Measurements from ENCODE around the gene OPN3. TPM values are rescaled to one million over a fixed set of nuclear protein-coding genes. Genes with fewer than 3 reads are reported as not detected.
A peak's percentile ranks its signal among the peaks of the same experiment; 100 is the strongest.

The OPN3 gene
- total RNA-seq, 1 donor from 2014 or later = 15.5 TPM

GRCh38 chr1:241614144-241614543, 26.0 kb downstream of the OPN3 start:
- no peaks in the 10 kb centered on the region for H3K4me1 ChIP-seq
- DNase-seq (ENCODE audit: extremely low spot score in 2 of 2) = no peak

GRCh38 chr1:241612533-241613477, 27.4 kb downstream of the OPN3 start:
- intact Hi-C loops (cut with DNase I) = loop anchor here (10.0 kb wide), 1 partner anchor 232 kb away; the partner anchor contains the start of gene EXO1
- Histone ChIP-seq H3K27me3 (no peaks in the 10 kb centered on the region), H3K36me3 (no peaks in the 10 kb centered on the region), H3K4me3 (no peak overlapping the region), H3K27ac (peak overlapping the region; percentile 66), H3K4me1 (no peaks in the 10 kb centered on the region), H3K9me3 (no peaks in the 10 kb centered on the region)
- TF ChIP-seq CTCF (IDR thresholded peaks at IDR 0.05) (no peak), POLR2AphosphoS5 (IDR thresholded peaks at IDR 0.05; ENCODE audit: insufficient read depth in 1 of 2, low read depth in 1 of 2) (peak in 1 of 2 donors; percentile 46), POLR2A (IDR thresholded peaks at IDR 0.05) (no peak)
- no peak for DNase-seq (ENCODE audit: extremely low spot score in 2 of 2)

More at GRCh38 chr1:241614144-241614543, 26.0 kb downstream of the OPN3 start:
- no peaks in the 10 kb centered on the region for H3K36me3 ChIP-seq
- intact Hi-C loops (cut with DNase I) = loop anchor here (10.0 kb wide), 1 partner anchor 231 kb away; the partner anchor contains the start of gene EXO1
- TF ChIP-seq CTCF (IDR thresholded peaks at IDR 0.05) = no peak
- H3K4me3 ChIP-seq = no peak overlapping the region
- no peak overlapping the region for H3K27ac ChIP-seq
- no peaks in the 10 kb centered on the region for H3K9me3 ChIP-seq
- H3K27me3 ChIP-seq = no peaks in the 10 kb centered on the region

GRCh38 chr1:241611736-241612135, 28.4 kb downstream of the OPN3 start:
- no peaks in the 10 kb centered on the region for H3K9me3 ChIP-seq
- no peak overlapping the region for H3K4me3 ChIP-seq
- intact Hi-C loops (cut with DNase I) = loop anchor here (10.0 kb wide), 1 partner anchor 233 kb away; the partner anchor contains the start of gene EXO1
- no peaks in the 10 kb centered on the region for H3K4me1 ChIP-seq
- DNase-seq (ENCODE audit: extremely low spot score in 2 of 2) = no peak
- no peaks in the 10 kb centered on the region for H3K27me3 ChIP-seq
- TF ChIP-seq CTCF (IDR thresholded peaks at IDR 0.05) (no peak), POLR2A (IDR thresholded peaks at IDR 0.05) (no peak), POLR2AphosphoS5 (IDR thresholded peaks at IDR 0.05; ENCODE audit: insufficient read depth in 1 of 2, low read depth in 1 of 2) (no peak)
- no peaks in the 10 kb centered on the region for H3K36me3 ChIP-seq
- peak overlapping the region; percentile 66 for H3K27ac ChIP-seq

GRCh38 chr1:241611063-241611462, 29.1 kb downstream of the OPN3 start:
- intact Hi-C loops (cut with DNase I) = loop anchor here (10.0 kb wide), 1 partner anchor 234 kb away; the partner anchor contains the start of gene EXO1
- no peak for TF ChIP-seq POLR2A (IDR thresholded peaks at IDR 0.05)
- peak; percentile 71 to 73 (median 73) for TF ChIP-seq CTCF (IDR thresholded peaks at IDR 0.05)
- no peak for TF ChIP-seq POLR2AphosphoS5 (IDR thresholded peaks at IDR 0.05; ENCODE audit: insufficient read depth in 1 of 2, low read depth in 1 of 2)
- Histone ChIP-seq H3K4me3 (no peak overlapping the region), H3K4me1 (no peaks in the 10 kb centered on the region), H3K9me3 (no peaks in the 10 kb centered on the region), H3K36me3 (no peaks in the 10 kb centered on the region), H3K27ac (no peak overlapping the region), H3K27me3 (no peaks in the 10 kb centered on the region)
- no peak for DNase-seq (ENCODE audit: extremely low spot score in 2 of 2)

Data from vagina (tissue), 2 donors.